ENCODE results near the gene ST6GAL1.
"Not testable (repeated sequence)": the region's sequence is repeated elsewhere in the genome, so short reads cannot be mapped to it uniquely, and the experiment has no call there.

ST6GAL1 gene

DNA sequence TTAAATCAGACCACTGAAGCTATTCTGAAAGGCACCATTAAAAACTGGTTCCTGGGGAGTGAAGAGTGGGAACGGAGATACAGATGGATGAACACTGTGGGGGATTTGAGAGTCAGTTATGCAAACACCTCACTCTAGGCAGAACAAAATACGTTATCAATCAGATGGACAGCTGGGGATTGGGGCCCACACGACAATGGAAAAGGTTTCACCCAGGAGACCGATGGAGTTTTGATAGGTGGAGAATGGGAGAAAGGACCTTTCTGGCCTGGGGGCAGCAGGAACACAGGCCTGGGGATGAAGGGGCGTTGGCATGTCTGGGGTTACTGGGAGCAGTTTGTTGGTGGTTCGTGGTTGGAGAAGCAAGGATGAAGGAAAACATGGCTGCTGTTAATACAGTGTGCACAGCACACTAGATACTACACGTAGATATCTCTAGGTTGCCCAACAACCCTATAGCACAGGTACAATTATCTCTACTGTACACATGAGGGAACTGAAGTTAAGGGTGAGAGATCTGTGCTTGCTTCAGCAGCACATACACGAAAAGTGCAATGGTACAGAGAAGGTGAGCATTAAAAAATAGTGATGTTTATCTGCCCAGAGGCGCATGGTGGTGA, 16.5 kb downstream of the ST6GAL1 start:
- DNase-seq = no peak

- no peak for DNase-seq
Observed at GRCh38 chr3:186949281-186949982, 19.1 kb downstream of the ST6GAL1 start.

DNA sequence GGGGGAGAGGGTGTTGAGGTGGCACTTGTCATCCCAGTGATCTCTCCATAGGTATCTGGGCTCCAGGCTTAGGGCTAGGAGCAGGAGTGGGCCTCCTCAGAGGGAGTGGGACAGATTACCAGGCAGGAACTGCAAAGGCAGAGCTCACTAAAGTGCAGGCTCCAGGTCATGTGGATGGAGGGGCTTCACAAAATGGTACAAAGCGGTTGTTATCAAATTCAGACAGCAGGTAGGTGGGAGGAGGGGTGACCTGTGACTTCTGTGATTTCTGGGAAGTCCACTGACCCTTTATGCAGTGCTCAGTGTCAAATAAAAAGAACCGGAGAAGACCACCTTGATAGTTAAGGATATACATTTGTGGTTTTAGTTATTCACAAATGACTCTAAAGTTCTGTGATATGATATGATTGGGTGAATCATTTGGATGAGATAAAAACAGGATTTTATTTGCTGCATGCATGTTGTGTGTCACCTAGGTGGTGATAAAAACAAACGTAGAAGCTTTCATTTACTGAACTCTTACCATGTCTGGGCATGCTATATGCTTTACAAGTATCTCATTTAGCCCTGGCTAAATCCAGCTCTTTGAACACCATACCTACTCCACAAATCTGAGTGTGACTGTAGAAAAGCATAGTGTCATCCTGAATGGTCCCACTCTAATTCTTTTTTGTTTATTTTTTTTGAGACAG, 20.2 kb downstream of the ST6GAL1 start:
- no peak for DNase-seq

- DNase-seq = no peak
Observed at GRCh38 chr3:186951640-186952552, 21.6 kb downstream of the ST6GAL1 start.

DNA sequence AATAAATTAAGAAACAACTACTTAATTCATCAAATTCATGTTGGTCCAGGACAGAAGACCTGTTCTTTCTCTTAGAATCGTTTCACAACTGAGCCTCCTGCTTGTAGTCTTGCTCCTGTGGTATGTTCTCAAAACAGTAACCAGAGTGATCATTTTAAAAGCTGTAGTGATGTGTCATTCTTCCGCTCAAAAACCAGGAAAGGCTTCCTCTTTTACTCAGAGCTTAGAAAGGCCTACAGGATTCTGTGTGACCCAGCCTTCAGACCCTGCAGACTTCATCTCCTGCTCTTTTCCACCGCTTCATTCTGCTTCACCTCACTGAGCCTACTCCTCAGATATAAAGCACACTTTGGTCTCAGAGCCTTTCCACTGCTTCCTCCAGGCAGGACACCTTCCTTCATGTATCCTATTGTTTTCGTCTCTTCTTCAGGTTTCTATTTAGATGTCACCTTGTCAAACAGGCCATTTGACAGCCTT, 22.7 kb downstream of the ST6GAL1 start:
- DNase-seq = peak; percentile 94 to 95

GRCh38 chr3:186953992-186954699, 23.8 kb downstream of the ST6GAL1 start:
- not testable (repeated sequence) for DNase-seq

GRCh38 chr3:186955898-186956696, 25.8 kb downstream of the ST6GAL1 start:
- DNase-seq = no peak

GRCh38 chr3:186959029-186959624, 28.8 kb downstream of the ST6GAL1 start:
- DNase-seq = peak in 1 of 2 experiments; percentile 10

DNA sequence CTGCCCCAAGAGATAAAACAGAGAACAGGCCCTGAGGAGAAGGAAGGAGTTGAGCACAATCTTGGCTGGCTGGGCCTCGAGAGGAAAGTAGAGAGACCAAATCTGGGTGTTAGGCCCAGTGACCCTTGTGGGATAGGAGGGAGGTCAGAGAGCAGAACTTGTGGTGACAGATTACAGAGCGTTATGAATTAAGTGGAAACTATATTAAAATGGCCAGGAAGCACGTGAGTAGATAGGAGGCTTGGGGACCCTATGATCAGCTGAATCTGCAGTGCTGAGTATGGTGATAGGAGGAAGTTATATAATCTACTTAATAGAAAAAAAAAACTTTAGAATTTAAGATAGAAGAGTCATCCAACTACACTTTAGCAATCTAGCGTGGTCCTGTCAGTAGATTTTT, 30.0 kb downstream of the ST6GAL1 start:
- DNase-seq = no peak

DNA sequence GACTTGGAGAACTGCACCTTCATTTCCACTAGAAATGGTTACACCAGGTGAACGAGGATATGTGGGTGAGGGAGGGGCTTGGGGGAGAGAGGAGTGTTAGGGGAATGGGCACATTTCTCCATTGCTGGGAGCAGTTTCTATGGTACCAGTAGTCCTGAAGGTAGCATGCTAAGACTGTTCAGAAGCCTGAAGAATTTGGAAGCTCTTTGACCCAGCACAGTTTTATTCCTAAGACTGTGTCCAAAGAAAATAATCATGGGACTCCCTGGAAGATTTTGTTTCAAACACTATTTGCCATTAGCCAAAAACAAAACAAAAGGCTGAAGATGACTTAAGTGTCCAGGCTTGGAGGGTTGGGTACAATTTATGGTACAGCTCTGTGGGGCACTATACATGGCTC, 32.1 kb downstream of the ST6GAL1 start:
- DNase-seq = no peak

GRCh38 chr3:186963636-186964035, 33.3 kb downstream of the ST6GAL1 start:
- no peak for DNase-seq

GRCh38 chr3:186964071-186964470, 33.7 kb downstream of the ST6GAL1 start:
- DNase-seq = no peak

DNA sequence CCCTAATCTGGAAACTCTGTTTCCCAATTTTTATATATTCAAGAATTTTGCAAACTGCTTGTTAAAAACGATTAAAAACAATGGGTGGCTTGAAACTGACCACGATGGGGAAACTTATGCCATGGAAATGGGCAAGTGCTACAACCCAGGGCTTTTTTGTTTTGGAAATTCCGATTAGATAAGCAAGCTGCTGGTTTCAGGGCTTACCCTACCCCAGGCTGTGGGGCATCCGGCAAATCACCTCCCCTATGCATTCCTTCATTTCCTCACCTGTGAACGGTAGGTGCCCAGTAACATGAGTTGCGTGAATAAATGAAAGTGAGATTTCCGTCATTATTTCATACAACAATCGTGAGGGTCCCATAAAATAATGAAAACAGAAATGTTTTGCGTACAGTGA, 34.3 kb downstream of the ST6GAL1 start:
- no peak for DNase-seq

DNA sequence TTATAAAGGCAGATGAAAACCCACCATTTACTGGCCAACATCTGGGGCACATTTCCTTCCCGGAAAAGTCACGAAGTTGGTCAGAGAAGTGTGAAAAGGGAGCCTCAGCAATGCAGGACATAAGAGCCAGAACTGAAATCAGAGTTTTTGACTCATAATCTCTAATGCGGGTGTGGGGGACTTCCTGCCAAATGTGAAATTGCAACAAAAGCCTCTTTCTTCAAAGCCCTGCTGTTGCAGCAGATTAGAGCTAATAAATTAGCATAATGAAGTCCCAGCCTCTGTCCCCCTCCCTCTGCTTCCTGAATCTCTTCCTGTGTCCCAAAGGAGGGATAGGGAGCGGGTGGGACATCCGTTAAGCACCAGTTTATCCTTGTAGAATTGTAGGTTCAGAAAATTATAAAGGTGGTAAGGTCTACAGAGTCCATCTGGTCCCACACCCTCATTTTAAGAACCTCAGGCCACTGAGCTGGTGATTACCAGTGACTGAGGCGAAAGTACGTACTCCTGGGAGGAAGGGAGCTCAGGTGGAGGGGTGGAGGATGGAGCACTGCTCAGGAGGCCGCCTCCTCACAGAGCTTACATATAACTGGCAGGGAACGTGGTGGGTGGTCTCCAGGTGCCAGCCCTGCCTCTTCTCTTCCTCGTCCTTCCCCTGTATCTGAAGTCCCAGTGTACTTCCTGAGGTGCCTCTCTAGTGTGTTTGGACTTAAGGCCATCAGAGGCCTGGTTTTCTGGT, 35.0 kb downstream of the ST6GAL1 start:
- DNase-seq = no peak

DNA sequence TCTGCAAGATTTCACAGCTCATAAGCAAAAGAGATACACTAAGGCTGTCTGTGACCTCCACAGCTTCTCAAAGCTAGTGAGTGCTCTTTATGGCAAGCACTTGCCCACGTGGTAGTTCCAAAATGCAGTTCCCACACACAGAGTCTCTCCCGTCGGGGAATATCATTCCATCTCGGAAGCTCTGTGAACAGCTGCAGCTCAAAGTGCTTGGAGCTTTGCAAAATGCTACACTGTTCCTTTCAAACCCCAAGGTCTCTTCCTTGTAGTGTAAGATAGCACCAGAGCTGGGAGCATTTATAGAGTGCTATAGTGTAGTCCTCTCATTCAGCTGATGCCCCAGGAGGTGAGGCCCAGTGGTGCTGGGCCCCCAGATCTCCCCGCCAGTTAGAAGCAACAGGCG, 36.1 kb downstream of the ST6GAL1 start:
- no peak for DNase-seq

GRCh38 chr3:186967236-186967635, 36.9 kb downstream of the ST6GAL1 start:
- DNase-seq = not testable (repeated sequence)

GRCh38 chr3:186967686-186968085, 37.4 kb downstream of the ST6GAL1 start:
- no peak for DNase-seq

DNA sequence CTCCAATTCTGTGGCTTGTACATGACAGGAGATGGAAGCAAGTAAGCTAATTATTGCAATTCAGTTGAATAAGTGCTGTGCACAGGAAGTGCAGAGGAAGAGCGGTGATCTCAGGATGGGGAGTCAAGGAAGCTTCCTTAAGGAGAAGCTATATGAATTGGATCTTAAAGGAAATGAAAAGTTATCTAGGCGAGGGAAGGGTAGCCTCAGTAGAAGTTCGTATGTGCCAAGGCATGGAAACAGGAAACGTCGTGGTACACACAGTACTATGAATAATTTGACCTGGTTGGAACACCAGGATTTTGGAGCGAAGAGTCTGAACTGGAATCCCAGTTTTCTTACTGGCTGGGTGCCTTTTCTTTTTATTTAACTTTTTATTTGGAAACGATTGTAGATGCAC, 39.3 kb downstream of the ST6GAL1 start:
- no peak for DNase-seq

DNA sequence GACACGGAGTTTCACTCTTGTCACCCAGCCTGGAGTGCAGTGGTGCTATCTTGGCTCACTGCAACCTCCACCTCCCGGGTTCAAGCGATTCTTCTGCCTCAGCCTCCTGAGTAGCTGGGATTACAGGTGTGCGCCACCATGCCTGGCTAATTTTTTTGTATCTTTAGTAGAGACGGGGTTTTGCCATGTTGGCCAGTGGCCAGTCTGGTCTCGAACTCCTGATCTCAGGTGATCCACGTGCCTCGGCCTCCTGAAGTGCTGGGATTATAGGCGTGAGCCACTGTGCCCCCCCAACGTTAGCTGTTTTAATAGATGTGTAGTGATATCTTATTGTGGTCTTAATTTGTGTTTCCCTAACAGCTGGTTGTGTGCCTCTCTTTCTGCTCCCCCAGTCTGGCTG, 40.8 kb downstream of the ST6GAL1 start:
- DNase-seq = not testable (repeated sequence)

DNA sequence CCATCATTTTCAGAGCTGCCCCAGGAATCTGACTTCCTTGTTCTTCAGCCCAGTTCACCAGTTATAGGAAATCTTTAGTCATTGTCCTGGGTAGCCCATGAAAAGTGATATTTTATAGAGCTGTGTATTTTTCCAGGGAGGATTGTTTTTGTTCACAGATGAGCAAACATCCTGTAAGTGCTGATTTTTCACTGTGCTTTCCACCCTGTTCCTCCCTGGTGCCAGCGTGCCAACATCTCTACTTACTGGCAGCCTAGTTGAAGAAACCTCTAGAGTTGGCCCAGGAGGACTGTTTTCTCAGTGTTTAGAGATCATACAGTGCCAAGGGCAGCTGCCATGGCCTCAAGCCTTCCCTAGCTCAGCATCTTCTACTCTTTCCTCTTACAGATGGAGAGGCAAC, 41.3 kb downstream of the ST6GAL1 start:
- DNase-seq = no peak

Data from AML-193 (cell line).